GM11168 (cell line): Measurements from ENCODE around the gene VCL.

Experiments used
- in situ Hi-C: fragments of 300-500 bp; cut with MboI; formaldehyde crosslinking; loops from one replicate; pipeline ENCODE4 v1.12.0; 2022; ENCODE audit warnings: low sequenced_read_pairs; ENCODE audit not compliant: unreplicated experiment

Gene VCL

GRCh38 chr10:74063256-74063655 is 65.3 kb downstream of the VCL start:
- in situ Hi-C loops = no loop called here

- in situ Hi-C loops = no loop called here
Observed at GRCh38 chr10:74067373-74068352, 69.7 kb downstream of the VCL start.

- in situ Hi-C loops = no loop called here
Observed at GRCh38 chr10:74071157-74071556, 73.2 kb downstream of the VCL start.

- in situ Hi-C loops = no loop called here
Observed at GRCh38 chr10:74072503-74072902, 74.6 kb downstream of the VCL start.

GRCh38 chr10:74075906-74076305 is 78.0 kb downstream of the VCL start:
- in situ Hi-C loops = no loop called here

GRCh38 chr10:74076961-74077360 is 79.0 kb downstream of the VCL start:
- in situ Hi-C loops = no loop called here

- in situ Hi-C loops = no loop called here
Observed at GRCh38 chr10:74077416-74077815, 79.5 kb downstream of the VCL start.

- in situ Hi-C loops = no loop called here
Observed at GRCh38 chr10:74078037-74078436, 80.1 kb downstream of the VCL start.

GRCh38 chr10:74079028-74079935 is 81.4 kb downstream of the VCL start:
- in situ Hi-C loops = no loop called here

GRCh38 chr10:74079936-74080590 is 82.1 kb downstream of the VCL start:
- in situ Hi-C loops = no loop called here

GRCh38 chr10:74081192-74081803 is 83.4 kb downstream of the VCL start:
- in situ Hi-C loops = no loop called here

GRCh38 chr10:74081941-74082718 is 84.2 kb downstream of the VCL start:
- in situ Hi-C loops = no loop called here

GRCh38 chr10:74083304-74083703 is 85.4 kb downstream of the VCL start:
- in situ Hi-C loops = no loop called here

- in situ Hi-C loops = no loop called here
Observed at GRCh38 chr10:74084955-74085354, 87.0 kb downstream of the VCL start.

GRCh38 chr10:74086317-74086716 is 88.4 kb downstream of the VCL start:
- in situ Hi-C loops = no loop called here

- in situ Hi-C loops = no loop called here
Observed at GRCh38 chr10:74088722-74089121, 90.8 kb downstream of the VCL start.

- in situ Hi-C loops = loop anchor here (10.0 kb wide), 1 partner anchor 208 kb away; no protein-coding TSS in a partner anchor
Observed at GRCh38 chr10:74092372-74092771, 94.5 kb downstream of the VCL start.

- in situ Hi-C loops = loop anchor here (10.0 kb wide), 1 partner anchor 209 kb away; no protein-coding TSS in a partner anchor
Observed at GRCh38 chr10:74093530-74094164, 95.7 kb downstream of the VCL start.

- in situ Hi-C loops = loop anchor here (10.0 kb wide), 1 partner anchor 209 kb away; no protein-coding TSS in a partner anchor
Observed at GRCh38 chr10:74094231-74094630, 96.3 kb downstream of the VCL start.
